SK-N-SH treated with all-trans-retinoic acid at 6 μM for 48 hours (cell line): ENCODE data around the gene RAE1.

Experiments
- ATAC-seq: fragments of 200-7000 bp; cut with Tn5 transposase; 3 replicates; pipeline ENCODE4 v1.9.1; 2020; ENCODE audit warnings: mild to moderate bottlenecking, moderate library complexity
- ARNTL ChIP-seq: fragments of 450-650 bp; formaldehyde crosslinking; IDR thresholded peaks from 2 replicates; pipeline ENCODE4 v1.5.0; 2020; ENCODE audit warnings: low read depth, mild to moderate bottlenecking, moderate library complexity, borderline replicate concordance
- BACH2 ChIP-seq: fragments of 250-450 bp; sonication (Bioruptor Pico); IDR thresholded peaks from 2 replicates; pipeline ENCODE4 v1.9.0; 2021; ENCODE audit warnings: mild to moderate bottlenecking, borderline replicate concordance
- ESRRG ChIP-seq: fragments of 250-450 bp; sonication (Bioruptor Pico); IDR thresholded peaks from 2 replicates; pipeline ENCODE4 v1.6.1; 2021; ENCODE audit warnings: mild to moderate bottlenecking
- GLIS3 ChIP-seq: fragments of 250-450 bp; sonication (Bioruptor Pico); IDR thresholded peaks from 2 replicates; pipeline ENCODE4 v1.5.0; 2020; ENCODE audit warnings: mild to moderate bottlenecking, moderate library complexity
- ISL1 ChIP-seq: fragments of 250-450 bp; sonication (Bioruptor Pico); IDR thresholded peaks from 2 replicates; pipeline ENCODE4 v2.1.2; 2022; ENCODE audit warnings: mild to moderate bottlenecking, moderate library complexity
- OSR1 ChIP-seq: fragments of 250-450 bp; sonication (Bioruptor Pico); IDR thresholded peaks from 2 replicates; pipeline ENCODE4 v1.8.0; 2022; ENCODE audit warnings: moderate library complexity, mild to moderate bottlenecking, inconsistent platforms
- PATZ1 ChIP-seq: fragments of 250-450 bp; sonication (Bioruptor Pico); IDR thresholded peaks from 2 replicates; pipeline ENCODE4 v1.8.0; 2020; ENCODE audit warnings: mild to moderate bottlenecking, moderate library complexity, borderline replicate concordance
- PPARA ChIP-seq: fragments of 250-450 bp; sonication (Bioruptor Pico); IDR thresholded peaks from 2 replicates; pipeline ENCODE4 v1.5.0; 2020; ENCODE audit warnings: mild to moderate bottlenecking, borderline replicate concordance
- RARB ChIP-seq: fragments of 250-450 bp; sonication (Bioruptor Pico); IDR thresholded peaks from 2 replicates; pipeline ENCODE4 v1.8.0; 2021; ENCODE audit warnings: mild to moderate bottlenecking, moderate library complexity
- SNAI2 ChIP-seq: fragments of 250-450 bp; sonication (Bioruptor Pico); IDR thresholded peaks from 2 replicates; pipeline ENCODE4 v1.5.0; 2020; ENCODE audit warnings: mild to moderate bottlenecking, moderate library complexity
- TCF4 ChIP-seq: fragments of 250-450 bp; sonication (Bioruptor Pico); IDR thresholded peaks from 2 replicates; pipeline ENCODE4 v1.8.0; 2021; ENCODE audit warnings: mild to moderate bottlenecking, moderate library complexity, borderline replicate concordance
- TOX ChIP-seq: fragments of 250-450 bp; sonication (Bioruptor Pico); IDR thresholded peaks from 2 replicates; pipeline ENCODE4 v1.8.0; 2021; ENCODE audit warnings: mild to moderate bottlenecking, moderate library complexity, borderline replicate concordance
- TSHZ2 ChIP-seq: fragments of 250-450 bp; sonication (Bioruptor Pico); IDR thresholded peaks from 2 replicates; pipeline ENCODE4 v1.5.0; 2020; ENCODE audit warnings: mild to moderate bottlenecking, moderate library complexity
- ZC3H10 ChIP-seq: fragments of 250-450 bp; sonication (Bioruptor Pico); IDR thresholded peaks from 2 replicates; pipeline ENCODE4 v1.5.1; 2021; ENCODE audit warnings: mild to moderate bottlenecking, moderate library complexity
- ZFP3 ChIP-seq: fragments of 250-450 bp; sonication (Bioruptor Pico); IDR thresholded peaks from 2 replicates; pipeline ENCODE4 v1.5.0; 2020; ENCODE audit warnings: mild to moderate bottlenecking, moderate library complexity
- ZFP30 ChIP-seq: fragments of 450-650 bp; formaldehyde crosslinking; IDR thresholded peaks from 2 replicates; pipeline ENCODE4 v1.5.0; 2022; ENCODE audit warnings: mild to moderate bottlenecking, moderate library complexity
- ZNF565 ChIP-seq: fragments of 450-650 bp; formaldehyde crosslinking; conservative IDR thresholded peaks from 2 replicates; pipeline ENCODE4 v1.5.0; 2020; ENCODE audit warnings: low read depth, mild to moderate bottlenecking, moderate library complexity
- ZNF70 ChIP-seq: fragments of 450-650 bp; formaldehyde crosslinking; IDR thresholded peaks from 2 replicates; pipeline ENCODE4 v1.5.0; 2020; ENCODE audit warnings: mild to moderate bottlenecking, moderate library complexity
- ZNF8 ChIP-seq: fragments of 450-650 bp; formaldehyde crosslinking; IDR thresholded peaks from 2 replicates; pipeline ENCODE4 v1.5.0; 2020; ENCODE audit warnings: mild to moderate bottlenecking, moderate library complexity
- TF ChIP-seq, protein P1 (sequence below): fragments of 250-450 bp; sonication (Bioruptor Pico); IDR thresholded peaks from 2 replicates; pipeline ENCODE4 v1.8.0; 2021; ENCODE audit warnings: low read depth, mild to moderate bottlenecking, moderate library complexity, borderline replicate concordance
- TF ChIP-seq, protein P2 (sequence below): fragments of 250-450 bp; sonication (Bioruptor Pico); IDR thresholded peaks from 2 replicates; pipeline ENCODE4 v1.5.1; 2021; ENCODE audit warnings: mild to moderate bottlenecking, moderate library complexity

RAE1 gene

GRCh38 chr20:57386762-57387161, 35.7 kb downstream of the RAE1 start:
- TF ChIP-seq, protein P1, sequence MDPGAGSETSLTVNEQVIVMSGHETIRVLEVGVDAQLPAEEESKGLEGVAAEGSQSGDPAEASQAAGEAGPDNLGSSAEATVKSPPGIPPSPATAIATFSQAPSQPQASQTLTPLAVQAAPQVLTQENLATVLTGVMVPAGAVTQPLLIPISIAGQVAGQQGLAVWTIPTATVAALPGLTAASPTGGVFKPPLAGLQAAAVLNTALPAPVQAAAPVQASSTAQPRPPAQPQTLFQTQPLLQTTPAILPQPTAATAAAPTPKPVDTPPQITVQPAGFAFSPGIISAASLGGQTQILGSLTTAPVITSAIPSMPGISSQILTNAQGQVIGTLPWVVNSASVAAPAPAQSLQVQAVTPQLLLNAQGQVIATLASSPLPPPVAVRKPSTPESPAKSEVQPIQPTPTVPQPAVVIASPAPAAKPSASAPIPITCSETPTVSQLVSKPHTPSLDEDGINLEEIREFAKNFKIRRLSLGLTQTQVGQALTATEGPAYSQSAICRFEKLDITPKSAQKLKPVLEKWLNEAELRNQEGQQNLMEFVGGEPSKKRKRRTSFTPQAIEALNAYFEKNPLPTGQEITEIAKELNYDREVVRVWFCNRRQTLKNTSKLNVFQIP = no peak
- TF ChIP-seq PPARA (CRISPR knock-in tag) (no peak), SNAI2 (CRISPR knock-in tag) (no peak), TOX (CRISPR knock-in tag) (no peak), ESRRG (no peak), TSHZ2 (CRISPR knock-in tag) (no peak), RARB (CRISPR knock-in tag) (no peak), ZFP3 (CRISPR knock-in tag) (no peak), ZC3H10 (no peak), PATZ1 (CRISPR knock-in tag) (no peak), GLIS3 (CRISPR knock-in tag) (no peak), BACH2 (no peak), ISL1 (CRISPR knock-in tag) (no peak), ZFP30 (no peak), ARNTL (CRISPR knock-in tag) (no peak), ZNF70 (CRISPR knock-in tag) (no peak)
- ATAC-seq = no peak

GRCh38 chr20:57387463-57387862, 36.4 kb downstream of the RAE1 start:
- no peak for ATAC-seq
- TF ChIP-seq TSHZ2 (CRISPR knock-in tag) (no peak), RARB (CRISPR knock-in tag) (no peak)

DNA sequence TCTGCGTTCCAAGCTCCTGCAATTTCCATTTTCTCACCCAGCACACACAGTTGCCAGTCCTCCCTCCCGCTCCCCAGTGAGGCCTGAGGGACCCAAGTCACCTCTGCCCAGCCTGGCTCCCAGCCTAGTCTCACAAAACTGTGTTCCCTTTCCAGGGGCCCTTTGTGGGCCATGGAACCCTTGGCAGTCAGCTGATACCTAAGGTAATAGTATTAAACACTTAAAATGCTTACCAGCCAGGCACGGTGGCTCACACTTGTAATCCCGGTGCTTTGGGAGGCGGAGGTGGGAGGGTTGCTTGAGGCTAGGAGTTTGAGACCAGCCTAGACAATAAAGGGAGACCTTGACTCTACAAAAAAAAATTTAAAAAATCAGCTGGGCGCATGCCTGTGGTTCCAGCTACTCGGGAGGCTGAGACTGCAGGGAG, 36.9 kb downstream of the RAE1 start:
- TF ChIP-seq ZFP30 = no peak
- no peak for TF ChIP-seq TSHZ2 (CRISPR knock-in tag)
- no peak for TF ChIP-seq ESRRG
- no peak for TF ChIP-seq RARB (CRISPR knock-in tag)
- no peak for TF ChIP-seq ZFP3 (CRISPR knock-in tag)
- no peak for TF ChIP-seq GLIS3 (CRISPR knock-in tag)
- TF ChIP-seq, protein P2, sequence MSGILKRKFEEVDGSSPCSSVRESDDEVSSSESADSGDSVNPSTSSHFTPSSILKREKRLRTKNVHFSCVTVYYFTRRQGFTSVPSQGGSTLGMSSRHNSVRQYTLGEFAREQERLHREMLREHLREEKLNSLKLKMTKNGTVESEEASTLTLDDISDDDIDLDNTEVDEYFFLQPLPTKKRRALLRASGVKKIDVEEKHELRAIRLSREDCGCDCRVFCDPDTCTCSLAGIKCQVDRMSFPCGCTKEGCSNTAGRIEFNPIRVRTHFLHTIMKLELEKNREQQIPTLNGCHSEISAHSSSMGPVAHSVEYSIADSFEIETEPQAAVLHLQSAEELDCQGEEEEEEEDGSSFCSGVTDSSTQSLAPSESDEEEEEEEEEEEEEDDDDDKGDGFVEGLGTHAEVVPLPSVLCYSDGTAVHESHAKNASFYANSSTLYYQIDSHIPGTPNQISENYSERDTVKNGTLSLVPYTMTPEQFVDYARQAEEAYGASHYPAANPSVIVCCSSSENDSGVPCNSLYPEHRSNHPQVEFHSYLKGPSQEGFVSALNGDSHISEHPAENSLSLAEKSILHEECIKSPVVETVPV = no peak
- no peak for TF ChIP-seq TCF4 (CRISPR knock-in tag)
- TF ChIP-seq ZC3H10 = no peak
- TF ChIP-seq TOX (CRISPR knock-in tag) = no peak
- no peak for TF ChIP-seq ZNF8 (CRISPR knock-in tag)
- TF ChIP-seq SNAI2 (CRISPR knock-in tag) = no peak
- TF ChIP-seq ZNF565 (CRISPR knock-in tag) = no peak
- TF ChIP-seq, protein P1 = no peak
- no peak for TF ChIP-seq OSR1 (CRISPR knock-in tag)
- TF ChIP-seq ZNF70 (CRISPR knock-in tag) = no peak
- no peak for ATAC-seq
